ENCODE data around the gene TGM2.

DNA sequence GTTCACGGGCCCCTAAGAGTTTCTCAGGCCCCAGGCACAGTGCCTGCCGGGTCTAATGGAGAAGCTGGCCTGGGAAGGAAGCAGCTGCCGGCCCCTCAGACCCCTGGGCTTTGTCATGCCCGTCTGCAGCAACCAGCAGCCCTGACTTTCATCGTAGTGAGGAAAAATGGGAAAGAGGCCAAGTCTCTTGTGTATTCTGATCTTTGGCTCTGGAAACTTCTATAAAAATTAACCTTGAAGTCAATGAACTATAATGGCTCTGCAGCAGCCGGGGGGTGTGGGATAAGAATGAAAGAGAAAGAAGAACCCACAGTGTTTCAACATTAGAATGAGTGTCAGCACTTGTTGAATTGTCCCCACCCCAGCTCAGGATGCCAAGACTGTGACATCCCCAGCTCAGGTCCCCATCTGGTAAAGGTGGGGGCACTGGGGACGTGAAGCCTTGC lies 12.9 kb downstream of the TGM2 start:
- no peak for TF ChIP-seq POLR2AphosphoS5 (IDR thresholded peaks at IDR 0.05; ENCODE audit: low read depth, low read length)
- TF ChIP-seq SIN3A (IDR thresholded peaks at IDR 0.05; ENCODE audit: borderline replicate concordance, insufficient read depth, low read depth, low read length) = no peak
- no peak for TF ChIP-seq CTCF (IDR thresholded peaks at IDR 0.05)
- no peak for TF ChIP-seq TCF7L2 (IDR thresholded peaks at IDR 0.05; ENCODE audit: low read depth, low read length)
